Measurements from ENCODE around the gene SC5D.

GRCh38 chr11:121330614-121331435 lies 38.3 kb downstream of the SC5D start:
- TF ChIP-seq ZIC2 (tag by site-specific recombination; IDR thresholded peaks at IDR 0.05) (no peak), CTCF (tag by site-specific recombination; IDR thresholded peaks at IDR 0.05) (no peak), ZBTB1 (tag by site-specific recombination; IDR thresholded peaks at IDR 0.05) (no peak), ZBTB21 (tag by site-specific recombination; IDR thresholded peaks at IDR 0.05) (no peak), ZNF133 (tag by site-specific recombination; IDR thresholded peaks at IDR 0.05) (no peak), ZNF670 (tag by site-specific recombination; IDR thresholded peaks at IDR 0.05; ENCODE audit: low read depth) (no peak), ZNF146 (tag by site-specific recombination; IDR thresholded peaks at IDR 0.05) (no peak), ZNF707 (tag by site-specific recombination; IDR thresholded peaks at IDR 0.05) (no peak), ZNF175 (tag by site-specific recombination; IDR thresholded peaks at IDR 0.05) (no peak), ZNF366 (tag by site-specific recombination; conservative IDR thresholded peaks at IDR 0.05) (no peak), ZNF768 (tag by site-specific recombination; IDR thresholded peaks at IDR 0.05) (no peak)
- TF ChIP-seq, protein P1, sequence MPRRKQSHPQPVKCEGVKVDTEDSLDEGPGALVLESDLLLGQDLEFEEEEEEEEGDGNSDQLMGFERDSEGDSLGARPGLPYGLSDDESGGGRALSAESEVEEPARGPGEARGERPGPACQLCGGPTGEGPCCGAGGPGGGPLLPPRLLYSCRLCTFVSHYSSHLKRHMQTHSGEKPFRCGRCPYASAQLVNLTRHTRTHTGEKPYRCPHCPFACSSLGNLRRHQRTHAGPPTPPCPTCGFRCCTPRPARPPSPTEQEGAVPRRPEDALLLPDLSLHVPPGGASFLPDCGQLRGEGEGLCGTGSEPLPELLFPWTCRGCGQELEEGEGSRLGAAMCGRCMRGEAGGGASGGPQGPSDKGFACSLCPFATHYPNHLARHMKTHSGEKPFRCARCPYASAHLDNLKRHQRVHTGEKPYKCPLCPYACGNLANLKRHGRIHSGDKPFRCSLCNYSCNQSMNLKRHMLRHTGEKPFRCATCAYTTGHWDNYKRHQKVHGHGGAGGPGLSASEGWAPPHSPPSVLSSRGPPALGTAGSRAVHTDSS (tag by site-specific recombination; IDR thresholded peaks at IDR 0.05), result no peak
